Right cardiac atrium (tissue), 5 donors: Measurements from ENCODE around the gene HOXC11. TPM values are rescaled to one million over a fixed set of nuclear protein-coding genes. Genes with fewer than 3 reads are reported as not detected.

Experiments
- ATAC-seq, 2 donors: fragments of 200-7000 bp; cut with Tn5 transposase; one replicate each; pipeline versions ENCODE4 v1.8.0 to v1.9.1; 2020; ENCODE audit warnings: moderate library complexity in 2 of 2, mild to moderate bottlenecking in 1 of 2
- DNase-seq, 3 donors: peaks; one replicate each; pipeline ENCODE4 v3.0.0-alpha.2; 2020
- H3K27ac ChIP-seq: one replicate; pipeline ENCODE4 v1.5.1; 2013; ENCODE audit warnings: mild to moderate bottlenecking, low read length, control low read depth, moderate library complexity
- H3K27me3 ChIP-seq: one replicate; pipeline ENCODE4 v1.6.1; 2013; ENCODE audit not compliant: control insufficient read depth, insufficient read depth
- H3K4me1 ChIP-seq: one replicate; pipeline ENCODE4 v1.6.1; 2013; ENCODE audit warnings: low read length; ENCODE audit not compliant: control insufficient read depth, insufficient read depth
- H3K4me3 ChIP-seq: one replicate; pipeline ENCODE4 v1.5.1; 2013; ENCODE audit warnings: low read length, control low read depth
- H3K9me3 ChIP-seq: one replicate; pipeline ENCODE4 v1.6.1; 2013; ENCODE audit warnings: low read length; ENCODE audit not compliant: control insufficient read depth
- WGBS: extraction: QIAGEN DNeasy Blood & Tissue Kit; methylation state at CpG from one replicate; pipeline ENCODE4 v1.1.7; 2013; 5-methylcytosine and 5-hydroxymethylcytosine counted together
- intact Hi-C, 4 donors: fragments of 100-400 bp; cut with DNase I; formaldehyde crosslinking; loops; one replicate each; pipeline versions ENCODE4 v1.11.0 to v1.14.0; 2022 to 2023
- polyA plus RNA-seq: library from polyadenylated mRNA; stranded (reverse); fragments of 200-250 nt; gene quantifications from one replicate; pipeline ENCODE4 v1.2.3, GENCODE V29; 2013
- total RNA-seq, 4 donors: library from RNA; stranded (reverse); fragmentation: NEBNext Ultra II Directional; extraction: Animal tissue kit (Norgen Biotek cat#: 25700); gene quantifications; one replicate each; pipeline ENCODE4 v1.2.1, GENCODE V29; 2021
- donor health status: healthy with polysubstance abuse.
- donor health status: DM: no; HTN: yes; CAD: no.
- donor health status: DM: no; HTN: no; CAD: no.
- donor health status: DM: no; HTN: yes; CAD: no; lungs with severe emphysema.
- donor health status: DM: yes; HTN: yes; CAD: no.

HOXC11 gene
- total and polyA plus RNA-seq, 5 donors: not detected

GRCh38 chr12:54011665-54012532, 39.0 kb downstream of the HOXC11 start:
- Histone ChIP-seq H3K4me3 (no peak overlapping the region), H3K27me3 (no peaks in the 10 kb centered on the region), H3K4me1 (peaks cover 2% of the 10 kb centered on the region), H3K9me3 (no peaks in the 10 kb centered on the region), H3K27ac (no peak overlapping the region)
- DNase-seq: no peak
- intact Hi-C loops: loop anchor here in 1 of 4 donors (10.0 kb wide), 1 partner anchor 353 kb away; the partner anchor contains the start of gene GPR84
- ATAC-seq: no peak
- WGBS: 20% methylated on average over 14 of the region's 14 CpGs

- Histone ChIP-seq H3K4me3 (no peak overlapping the region), H3K4me1 (peaks cover 2% of the 10 kb centered on the region), H3K27me3 (no peaks in the 10 kb centered on the region), H3K9me3 (no peaks in the 10 kb centered on the region), H3K27ac (no peak overlapping the region)
- ATAC-seq (no peak), DNase-seq (no peak)
- intact Hi-C loops: loop anchor here in 1 of 4 donors (10.0 kb wide), 1 partner anchor 352 kb away; the partner anchor contains the start of gene GPR84
- WGBS: 23% methylated on average over 6 of the region's 6 CpGs
These were observed 39.9 kb downstream of the HOXC11 start for GRCh38 chr12:54012631-54013409.

- no peak overlapping the region for H3K27ac ChIP-seq
- no peak overlapping the region for H3K4me3 ChIP-seq
- 7% methylated on average over 36 of the region's 36 CpGs for WGBS
- ATAC-seq: no peak
- DNase-seq: peak in 1 of 3 donors; percentile 44
- intact Hi-C loops: loop anchor here in 1 of 4 donors (10.0 kb wide), 1 partner anchor 350 kb away; the partner anchor contains the start of gene GPR84
- H3K27me3 ChIP-seq: no peaks in the 10 kb centered on the region
- no peaks in the 10 kb centered on the region for H3K9me3 ChIP-seq
- H3K4me1 ChIP-seq: no peaks in the 10 kb centered on the region
These were observed 41.6 kb downstream of the HOXC11 start for GRCh38 chr12:54014377-54015017.

GRCh38 chr12:54015018-54015931, 42.3 kb downstream of the HOXC11 start:
- no peaks in the 10 kb centered on the region for H3K4me1 ChIP-seq
- H3K27ac ChIP-seq: no peak overlapping the region
- ATAC-seq: no peak
- H3K4me3 ChIP-seq: no peak overlapping the region
- no peaks in the 10 kb centered on the region for H3K27me3 ChIP-seq
- intact Hi-C loops: loop anchor here in 1 of 4 donors (10.0 kb wide), 1 partner anchor 350 kb away; the partner anchor contains the start of gene GPR84
- no peaks in the 10 kb centered on the region for H3K9me3 ChIP-seq
- whole genome bisulfite sequencing: 14% methylated on average over 23 of the region's 23 CpGs
- no peak for DNase-seq

GRCh38 chr12:54016051-54016450, 43.1 kb downstream of the HOXC11 start:
- intact Hi-C loops: loop anchor here in 1 of 4 donors (10.0 kb wide), 1 partner anchor 349 kb away; the partner anchor contains the start of gene GPR84
- 17% methylated on average over 3 of the region's 3 CpGs for WGBS

GRCh38 chr12:54016478-54016964, 43.6 kb downstream of the HOXC11 start:
- 5% methylated on average over 25 of the region's 25 CpGs for WGBS
- no peaks in the 10 kb centered on the region for H3K27me3 ChIP-seq
- ATAC-seq (no peak), DNase-seq (no peak)
- no peaks in the 10 kb centered on the region for H3K4me1 ChIP-seq
- no peaks in the 10 kb centered on the region for H3K9me3 ChIP-seq
- H3K4me3 ChIP-seq: peak overlapping the region; percentile 53
- no peak overlapping the region for H3K27ac ChIP-seq
- intact Hi-C loops: loop anchor here in 1 of 4 donors (10.0 kb wide), 1 partner anchor 348 kb away; the partner anchor contains the start of gene GPR84

More at GRCh38 chr12:54016051-54016450, 43.1 kb downstream of the HOXC11 start:
- DNase-seq (no peak), ATAC-seq (no peak)
- Histone ChIP-seq H3K4me1 (no peaks in the 10 kb centered on the region), H3K9me3 (no peaks in the 10 kb centered on the region), H3K27me3 (no peaks in the 10 kb centered on the region), H3K4me3 (no peak overlapping the region), H3K27ac (no peak overlapping the region)

GRCh38 chr12:54017027-54017788, 44.3 kb downstream of the HOXC11 start:
- Histone ChIP-seq H3K4me1 (no peaks in the 10 kb centered on the region), H3K27me3 (no peaks in the 10 kb centered on the region), H3K4me3 (peak overlapping the region; percentile 53), H3K9me3 (no peaks in the 10 kb centered on the region), H3K27ac (no peak overlapping the region)
- DNase-seq (no peak), ATAC-seq (peak; percentile 17 to 41)
- intact Hi-C loops: loop anchor here in 1 of 4 donors (10.0 kb wide), 1 partner anchor 348 kb away; the partner anchor contains the start of gene GPR84
- WGBS: 4% methylated on average over 24 of the region's 24 CpGs

GRCh38 chr12:54017878-54018467, 45.0 kb downstream of the HOXC11 start:
- H3K27ac ChIP-seq: peak overlapping the region; percentile 20
- WGBS: 7% methylated on average over 34 of the region's 34 CpGs
- peak; percentile 83 to 88 for ATAC-seq
- peak; percentile 66 to 90 (median 86) for DNase-seq
- intact Hi-C loops: loop anchor here in 1 of 4 donors (10.0 kb wide), 1 partner anchor 347 kb away; the partner anchor contains the start of gene GPR84
- H3K4me1 ChIP-seq: no peaks in the 10 kb centered on the region
- H3K4me3 ChIP-seq: peak overlapping the region; percentile 53
- H3K27me3 ChIP-seq: no peaks in the 10 kb centered on the region
- H3K9me3 ChIP-seq: no peaks in the 10 kb centered on the region
